ENCODE data around the gene TRIOBP.

DNA sequence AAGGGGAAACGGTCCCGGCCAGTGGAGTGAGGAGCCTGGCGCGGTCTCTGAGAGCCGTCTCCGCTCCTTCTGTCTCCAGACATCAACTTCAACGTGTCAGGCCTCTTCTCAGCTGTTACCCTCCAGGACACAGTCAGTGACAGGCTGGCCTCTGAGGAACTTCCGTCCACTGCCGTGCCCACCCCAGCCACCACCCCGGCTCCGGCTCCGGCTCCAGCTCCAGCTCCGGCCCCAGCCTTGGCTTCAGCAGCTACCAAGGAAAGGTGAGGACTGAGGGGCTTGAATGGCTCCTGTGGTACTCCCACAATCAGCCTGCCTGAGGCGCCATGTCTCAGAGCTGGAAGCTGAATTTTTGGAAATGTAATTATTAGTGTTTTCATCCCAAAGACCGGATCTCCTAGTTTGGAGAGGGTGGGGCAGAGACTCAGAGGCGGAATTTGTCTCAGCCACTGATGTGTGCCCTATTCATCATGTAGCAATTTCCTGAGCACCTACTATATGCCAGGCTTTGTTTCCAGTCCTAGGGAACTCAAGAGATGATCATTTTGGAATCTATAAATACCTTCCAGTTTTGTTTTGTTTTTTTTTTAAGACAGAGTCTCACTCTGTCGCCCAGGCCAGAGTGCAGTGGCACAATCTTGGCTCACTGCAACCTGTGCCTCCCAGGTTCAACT lies 46.2 kb upstream of the TRIOBP start:
- TF ChIP-seq, protein P1, sequence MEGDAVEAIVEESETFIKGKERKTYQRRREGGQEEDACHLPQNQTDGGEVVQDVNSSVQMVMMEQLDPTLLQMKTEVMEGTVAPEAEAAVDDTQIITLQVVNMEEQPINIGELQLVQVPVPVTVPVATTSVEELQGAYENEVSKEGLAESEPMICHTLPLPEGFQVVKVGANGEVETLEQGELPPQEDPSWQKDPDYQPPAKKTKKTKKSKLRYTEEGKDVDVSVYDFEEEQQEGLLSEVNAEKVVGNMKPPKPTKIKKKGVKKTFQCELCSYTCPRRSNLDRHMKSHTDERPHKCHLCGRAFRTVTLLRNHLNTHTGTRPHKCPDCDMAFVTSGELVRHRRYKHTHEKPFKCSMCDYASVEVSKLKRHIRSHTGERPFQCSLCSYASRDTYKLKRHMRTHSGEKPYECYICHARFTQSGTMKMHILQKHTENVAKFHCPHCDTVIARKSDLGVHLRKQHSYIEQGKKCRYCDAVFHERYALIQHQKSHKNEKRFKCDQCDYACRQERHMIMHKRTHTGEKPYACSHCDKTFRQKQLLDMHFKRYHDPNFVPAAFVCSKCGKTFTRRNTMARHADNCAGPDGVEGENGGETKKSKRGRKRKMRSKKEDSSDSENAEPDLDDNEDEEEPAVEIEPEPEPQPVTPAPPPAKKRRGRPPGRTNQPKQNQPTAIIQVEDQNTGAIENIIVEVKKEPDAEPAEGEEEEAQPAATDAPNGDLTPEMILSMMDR (conservative IDR thresholded peaks at IDR 0.05; ENCODE audit: low read depth, low read length): no peak
- no peak for TF ChIP-seq EZH2 (IDR thresholded peaks at IDR 0.05; ENCODE audit: borderline replicate concordance, low read depth, low read length, poor library complexity, severe bottlenecking)
